ENCODE measurements around the gene LRG1.

LRG1 gene

DNA sequence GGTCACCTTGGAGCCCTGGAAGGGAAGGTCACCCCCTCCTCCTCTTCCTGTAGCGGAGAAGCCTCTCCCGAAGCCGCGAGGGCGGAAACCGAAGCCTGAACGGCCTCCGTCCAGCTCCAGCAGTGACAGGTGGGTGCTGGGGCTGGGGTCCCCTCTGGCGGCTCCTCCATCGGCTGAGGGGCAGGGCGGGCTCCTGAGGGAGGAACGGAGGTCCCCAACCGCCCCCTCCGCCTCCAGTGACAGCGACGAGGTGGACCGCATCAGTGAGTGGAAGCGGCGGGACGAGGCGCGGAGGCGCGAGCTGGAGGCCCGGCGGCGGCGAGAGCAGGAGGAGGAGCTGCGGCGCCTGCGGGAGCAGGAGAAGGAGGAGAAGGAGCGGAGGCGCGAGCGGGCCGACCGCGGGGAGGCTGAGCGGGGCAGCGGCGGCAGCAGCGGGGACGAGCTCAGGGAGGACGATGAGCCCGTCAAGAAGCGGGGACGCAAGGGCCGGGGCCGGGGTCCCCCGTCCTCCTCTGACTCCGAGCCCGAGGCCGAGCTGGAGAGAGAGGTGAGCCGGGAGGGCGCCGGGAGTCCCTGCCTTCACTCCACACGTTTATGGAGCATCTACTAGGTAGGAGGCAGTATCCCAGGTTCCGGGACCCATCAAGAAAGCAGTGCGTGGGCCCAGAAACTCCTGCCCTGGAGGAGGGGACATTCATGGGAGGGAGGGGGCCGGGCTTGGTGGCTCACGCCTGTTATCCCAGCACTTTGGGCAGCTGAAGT, 45.7 kb downstream of the LRG1 start:
- no peak for TF ChIP-seq CTCF (conservative IDR thresholded peaks at IDR 0.05; ENCODE audit: control insufficient read depth, insufficient read depth, low read depth, low read length)
- H3K4me3 ChIP-seq (ENCODE audit: control insufficient read depth, low read depth, low read length): no peak overlapping the region
- DNase-seq (ENCODE audit: low read depth): no peak

DNA sequence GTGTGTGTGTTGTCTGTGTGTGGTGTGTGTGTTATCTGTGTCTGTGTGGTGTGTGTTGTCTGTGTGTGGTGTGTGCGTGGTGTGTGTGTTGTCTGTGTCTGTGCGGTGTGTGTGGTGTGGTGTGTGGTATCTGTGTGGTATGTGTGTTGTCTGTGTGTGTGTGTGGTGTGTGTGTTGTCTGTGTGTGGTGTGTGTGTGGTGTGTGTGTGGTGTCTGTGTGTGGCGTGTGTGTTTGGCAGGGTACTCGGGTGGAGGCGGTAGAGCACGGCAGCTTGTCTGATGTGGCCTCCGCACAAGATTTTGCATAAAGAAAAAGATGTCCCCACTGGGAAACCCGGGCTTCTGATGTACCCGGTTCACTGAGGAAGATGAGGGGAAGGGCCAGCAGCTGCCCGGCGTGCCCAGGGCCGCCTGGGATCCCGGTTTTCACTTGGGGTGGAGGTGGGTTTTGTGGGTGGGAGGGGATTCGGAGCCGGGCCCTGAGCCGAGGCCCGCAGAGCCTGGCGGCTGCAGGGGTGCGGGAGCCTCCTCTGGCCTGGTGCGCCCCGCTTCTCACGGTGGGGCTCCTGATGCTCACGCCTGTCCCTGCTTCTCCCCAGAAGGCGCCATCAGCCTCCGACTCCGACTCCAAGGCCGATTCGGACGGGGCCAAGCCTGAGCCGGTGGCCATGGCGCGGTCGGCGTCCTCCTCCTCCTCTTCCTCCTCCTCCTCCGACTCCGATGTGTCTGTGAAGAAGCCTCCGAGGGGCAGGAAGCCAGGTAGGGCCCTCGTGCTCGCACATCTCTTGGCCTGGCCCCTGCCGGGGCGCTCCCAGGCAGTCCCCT, 46.5 kb downstream of the LRG1 start:
- H3K4me3 ChIP-seq (ENCODE audit: control insufficient read depth, low read depth, low read length): no peak overlapping the region
- no peak for DNase-seq (ENCODE audit: low read depth)
- no peak for TF ChIP-seq CTCF (conservative IDR thresholded peaks at IDR 0.05; ENCODE audit: control insufficient read depth, insufficient read depth, low read depth, low read length)

- H3K4me3 ChIP-seq (ENCODE audit: control insufficient read depth, low read depth, low read length): no peak overlapping the region
- DNase-seq (ENCODE audit: low read depth): no peak
- no peak for TF ChIP-seq CTCF (conservative IDR thresholded peaks at IDR 0.05; ENCODE audit: control insufficient read depth, insufficient read depth, low read depth, low read length)
Measured at GRCh38 chr19:4492337-4493103, 47.3 kb downstream of the LRG1 start.

- DNase-seq (ENCODE audit: low read depth): no peak
- no peak overlapping the region for H3K4me3 ChIP-seq (ENCODE audit: control insufficient read depth, low read depth, low read length)
- no peak for TF ChIP-seq CTCF (conservative IDR thresholded peaks at IDR 0.05; ENCODE audit: control insufficient read depth, insufficient read depth, low read depth, low read length)
Measured at GRCh38 chr19:4491446-4491845, 48.4 kb downstream of the LRG1 start.

DNA sequence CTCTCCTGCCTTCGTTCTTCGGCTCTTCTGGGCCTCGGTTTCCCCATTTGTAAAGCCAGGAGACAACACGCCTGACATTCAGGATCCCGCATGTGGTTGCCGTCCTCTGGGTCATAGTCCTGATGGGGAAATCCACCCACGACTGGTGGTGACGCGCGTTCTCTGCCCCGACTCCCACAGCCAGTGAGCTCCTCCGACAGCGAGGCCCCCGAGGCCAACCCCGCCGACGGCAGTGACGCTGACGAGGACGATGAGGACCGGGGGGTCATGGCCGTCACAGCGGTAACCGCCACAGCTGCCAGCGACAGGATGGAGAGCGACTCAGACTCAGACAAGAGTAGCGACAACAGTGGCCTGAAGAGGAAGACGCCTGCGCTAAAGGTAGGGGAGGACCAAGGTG, 51.3 kb downstream of the LRG1 start:
- TF ChIP-seq CTCF (conservative IDR thresholded peaks at IDR 0.05; ENCODE audit: control insufficient read depth, insufficient read depth, low read depth, low read length): no peak

DNA sequence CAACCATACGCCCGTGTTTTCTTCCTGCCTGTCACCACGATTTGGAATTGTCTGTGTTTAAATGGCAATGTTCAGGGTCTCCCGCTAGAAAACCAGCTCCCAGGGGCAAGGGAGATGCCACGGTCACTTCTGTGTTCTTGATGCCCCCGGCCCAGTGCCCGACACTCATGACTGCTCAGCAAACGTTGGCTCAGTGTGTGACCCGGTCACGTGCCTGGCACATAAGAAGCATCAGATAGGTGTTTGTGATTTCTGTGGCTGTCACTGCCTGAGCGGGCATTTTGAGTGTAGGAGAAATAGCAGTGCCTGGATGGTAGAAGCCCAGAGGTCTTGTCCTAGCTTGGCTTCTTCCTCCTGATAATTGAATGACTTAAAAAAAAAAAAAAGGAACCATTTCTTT, 52.3 kb downstream of the LRG1 start:
- DNase-seq (ENCODE audit: low read depth): no peak
- H3K4me3 ChIP-seq (ENCODE audit: control insufficient read depth, low read depth, low read length): no peak overlapping the region
- TF ChIP-seq CTCF (conservative IDR thresholded peaks at IDR 0.05; ENCODE audit: control insufficient read depth, insufficient read depth, low read depth, low read length): no peak

More for the DNA sequence above, 51.3 kb downstream of the LRG1 start:
- no peak overlapping the region for H3K4me3 ChIP-seq (ENCODE audit: control insufficient read depth, low read depth, low read length)
- DNase-seq (ENCODE audit: low read depth): no peak
